GM18519 (cell line): Measurements from ENCODE around the gene ATP2B1.

Experiments
- ATAC-seq: cut with Tn5 transposase; IDR thresholded peaks from one replicate; pipeline ENCODE4 v1.9.1; 2021; ENCODE audit warnings: mild to moderate bottlenecking, moderate library complexity; ENCODE audit not compliant: unreplicated experiment, low FRiP score

Gene ATP2B1

GRCh38 chr12:89551747-89552146 is 156.9 kb downstream of the ATP2B1 start:
- ATAC-seq = no peak

DNA sequence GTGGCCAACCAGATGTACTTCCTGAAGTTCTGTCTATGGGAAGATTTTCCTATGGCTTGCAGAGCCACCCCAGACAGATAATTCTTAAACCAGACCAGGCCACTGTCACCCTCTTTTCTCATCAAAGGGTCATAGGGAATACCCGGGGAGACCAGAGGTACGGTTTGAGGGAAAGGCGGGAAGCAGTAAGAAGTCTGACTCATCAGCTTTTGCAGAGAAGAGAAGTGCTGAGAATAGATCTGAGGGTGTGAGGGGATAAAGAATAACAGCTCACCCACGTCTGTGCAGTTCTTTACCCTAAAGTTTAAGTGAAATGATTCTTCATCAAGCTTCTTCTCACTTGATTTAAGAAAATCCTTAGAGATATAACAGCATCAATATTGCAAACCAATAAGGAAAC is 161.5 kb downstream of the ATP2B1 start:
- ATAC-seq = no peak

- ATAC-seq = no peak
Measured at GRCh38 chr12:89546151-89546550, 162.5 kb downstream of the ATP2B1 start.

DNA sequence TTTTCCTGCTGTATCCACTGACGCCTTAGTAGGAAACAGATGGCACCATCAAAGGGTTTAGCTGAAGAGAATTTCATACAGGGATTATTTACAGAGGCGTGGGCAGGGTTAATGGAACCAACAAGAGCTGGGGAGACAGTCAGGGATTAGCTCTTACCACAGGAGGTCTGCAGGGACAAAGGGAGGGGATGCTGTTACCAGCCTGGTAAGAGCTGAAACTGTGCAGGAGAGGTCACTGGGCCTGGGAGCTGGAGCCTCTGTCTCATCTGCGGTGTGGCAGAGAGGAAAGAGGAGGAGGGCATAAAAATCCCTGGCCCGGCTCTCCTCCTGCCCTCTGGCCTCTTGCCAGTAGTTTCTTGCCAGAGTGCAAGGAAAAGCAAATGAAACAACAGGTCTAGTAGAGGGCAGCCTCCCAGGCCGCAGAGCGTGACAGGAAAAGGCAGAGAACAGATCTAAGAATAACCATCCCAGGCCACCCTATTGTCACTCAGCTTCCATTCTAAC is 163.9 kb downstream of the ATP2B1 start:
- no peak for ATAC-seq

- ATAC-seq = no peak
Measured at GRCh38 chr12:89544022-89544421, 164.6 kb downstream of the ATP2B1 start.

DNA sequence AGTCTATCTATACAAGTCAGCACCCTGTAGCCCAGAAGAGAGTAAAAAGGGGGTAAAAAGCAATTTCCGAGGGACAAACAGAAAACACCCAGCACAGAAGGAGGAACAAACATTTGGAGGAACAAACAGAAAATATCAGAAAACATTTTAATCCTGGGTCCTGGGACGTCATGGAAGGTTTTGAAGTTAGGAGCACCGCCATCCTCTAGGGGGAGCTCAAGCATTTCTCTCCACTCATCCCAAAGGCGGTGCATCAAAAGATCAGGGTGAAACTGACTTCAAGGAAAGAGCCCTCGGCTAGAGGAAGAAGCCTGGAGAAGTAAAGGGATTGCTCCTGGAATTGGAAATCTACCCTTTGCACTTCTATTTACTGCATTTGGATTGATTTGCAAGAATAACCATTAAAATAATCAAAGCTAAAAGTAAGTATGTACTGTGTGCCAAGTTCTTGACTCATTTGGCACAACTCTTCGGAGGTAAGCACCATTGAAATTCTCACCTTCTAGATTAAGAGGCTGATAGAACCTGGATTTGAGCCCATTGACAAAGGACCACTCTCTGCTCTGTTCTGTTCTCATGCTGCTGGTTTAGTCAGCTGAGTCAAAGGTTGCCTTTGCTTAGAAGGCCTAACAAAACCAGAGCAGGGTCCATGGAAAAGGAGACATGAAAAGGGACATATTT is 165.6 kb downstream of the ATP2B1 start:
- peak; percentile 76 for ATAC-seq

DNA sequence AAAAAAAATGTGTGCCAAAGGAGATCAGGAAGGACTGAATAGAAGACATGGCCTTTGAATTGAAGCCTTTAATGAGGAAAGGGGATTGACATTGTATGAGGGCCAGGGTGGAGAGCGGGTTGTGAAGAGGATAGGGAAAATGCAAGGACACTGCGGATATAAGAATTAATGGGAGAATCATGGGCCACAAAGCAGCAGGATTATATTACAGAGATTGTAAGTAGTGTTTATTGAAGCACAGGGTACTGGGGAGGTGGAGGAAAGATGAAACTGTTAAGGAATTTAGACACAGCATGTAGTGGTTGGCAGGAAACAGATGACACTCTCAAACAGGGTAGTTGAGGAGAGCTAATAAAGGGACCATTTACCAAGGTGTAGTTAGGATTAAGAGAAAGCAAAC is 166.4 kb downstream of the ATP2B1 start:
- no peak for ATAC-seq

DNA sequence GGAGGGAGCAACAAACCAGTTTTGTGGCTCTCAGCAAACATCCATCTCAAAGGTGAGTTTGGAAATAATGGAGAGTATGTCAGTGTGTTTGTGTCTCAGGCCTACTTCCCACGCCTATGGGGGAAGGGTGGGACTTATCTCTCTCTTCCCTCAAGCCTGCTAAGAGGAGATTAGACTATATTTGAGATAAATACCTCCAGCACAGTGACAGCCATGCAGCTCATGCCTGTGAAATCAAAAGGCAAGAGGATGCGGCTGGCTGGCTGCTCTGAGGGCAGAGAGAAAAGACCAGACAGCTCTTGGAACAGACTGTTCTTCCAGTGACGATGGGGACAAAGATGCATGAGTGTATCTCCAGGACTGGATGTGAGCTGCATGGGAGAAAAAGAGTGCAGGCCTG is 168.1 kb downstream of the ATP2B1 start:
- ATAC-seq = no peak

DNA sequence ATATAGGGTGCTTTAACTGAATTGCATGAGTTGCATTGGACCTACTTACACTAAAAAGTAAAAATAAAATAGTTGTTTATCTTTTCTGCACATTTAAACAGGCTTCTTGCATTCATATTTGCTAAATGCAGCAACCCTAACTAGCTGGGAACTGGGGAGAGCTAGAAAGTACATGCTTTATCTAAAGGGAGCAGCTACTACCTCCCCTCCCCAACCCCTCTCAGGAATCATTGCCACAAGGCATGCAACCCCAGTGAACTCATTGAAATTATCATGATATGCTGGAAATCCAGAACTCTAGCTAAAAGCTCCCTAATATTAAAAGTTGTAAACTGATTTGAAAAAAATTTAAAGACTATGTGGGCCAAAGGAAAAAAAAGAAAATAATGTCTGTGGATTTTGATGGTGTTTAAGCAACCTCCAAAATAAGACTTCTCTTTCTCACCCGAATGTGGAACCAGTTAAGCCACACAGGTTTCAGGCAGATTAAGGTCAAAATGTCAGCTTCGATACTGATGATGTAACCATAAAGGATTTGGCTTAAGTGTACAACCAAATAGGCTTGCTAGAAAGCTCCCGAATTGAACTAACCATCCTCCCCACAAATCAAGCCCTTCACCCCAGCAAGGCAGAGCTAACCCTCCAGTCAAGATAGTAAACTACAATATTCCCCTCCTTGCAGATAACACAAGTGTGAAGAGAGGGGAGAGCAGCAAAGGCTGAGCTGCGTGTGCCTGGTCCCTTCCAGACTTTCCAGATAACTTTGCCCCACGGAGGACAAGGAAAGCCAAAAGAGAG is 169.0 kb downstream of the ATP2B1 start:
- no peak for ATAC-seq

DNA sequence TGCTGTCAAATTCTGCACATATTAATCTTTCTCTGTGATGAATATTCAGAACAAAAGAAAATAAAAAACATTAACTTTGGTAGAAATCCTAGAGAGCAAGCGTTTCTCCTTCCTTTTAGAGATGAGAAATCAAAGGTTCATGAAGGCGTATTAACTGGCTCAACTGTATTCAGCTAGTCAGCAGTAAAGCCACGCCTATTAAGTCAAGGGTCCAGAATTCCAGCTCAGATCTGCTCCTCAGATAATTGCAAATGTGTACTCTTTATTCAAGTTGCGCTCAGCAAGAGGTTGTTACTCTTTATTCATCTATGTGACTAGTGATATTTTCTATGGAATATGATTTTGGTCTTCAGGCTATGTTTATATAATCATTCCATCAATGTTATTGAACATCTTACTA is 169.7 kb downstream of the ATP2B1 start:
- no peak for ATAC-seq
